Calu3 (cell line): ENCODE results near the gene PRSS27. TPM values are rescaled to one million over a fixed set of nuclear protein-coding genes. Genes with fewer than 3 reads are reported as not detected.

Experiments used
- BruUV-seq: library from RNA; stranded (reverse); fragments of 400-500 nt; replicated peaks from 2 replicates; lab custom pipeline; 2021; lab: Mats Ljungman, UMichigan
- CTCF ChIA-PET: fragments of 300-600 bp; sonication (Branson Sonifier 250); formaldehyde crosslinking; loops from one replicate; lab custom pipeline; 2022; ENCODE audit warnings: antibody characterized with exemption; lab: Charles Lee
- DNase-seq: peaks from one replicate; pipeline ENCODE4 v3.0.0; 2022
- H3K27ac Mint-ChIP-seq: one replicate; pipeline ENCODE4 v1.8.0; 2022; ENCODE audit warnings: mixed read lengths; ENCODE audit not compliant: unreplicated experiment
- H3K27me3 Mint-ChIP-seq: one replicate; pipeline ENCODE4 v1.8.0; 2022; ENCODE audit warnings: mixed read lengths; ENCODE audit not compliant: unreplicated experiment
- H3K36me3 Mint-ChIP-seq: one replicate; pipeline ENCODE4 v1.8.0; 2022; ENCODE audit warnings: mild to moderate bottlenecking, moderate library complexity, mixed read lengths; ENCODE audit not compliant: insufficient read depth, unreplicated experiment
- H3K4me1 Mint-ChIP-seq: one replicate; pipeline ENCODE4 v1.8.0; 2022; ENCODE audit warnings: mild to moderate bottlenecking, low read depth, mixed read lengths; ENCODE audit not compliant: unreplicated experiment
- H3K4me3 Mint-ChIP-seq: one replicate; pipeline ENCODE4 v1.8.0; 2022; ENCODE audit warnings: mild to moderate bottlenecking, low read depth, moderate library complexity, mixed read lengths; ENCODE audit not compliant: unreplicated experiment
- H3K9me3 Mint-ChIP-seq: one replicate; pipeline ENCODE4 v1.8.0; 2022; ENCODE audit warnings: low read depth, mixed read lengths; ENCODE audit not compliant: unreplicated experiment
- CTCF ChIP-seq: fragments of 200-600 bp; IDR thresholded peaks from one replicate; pipeline ENCODE4 v1.8.0; 2022; ENCODE audit warnings: antibody characterized with exemption; ENCODE audit not compliant: unreplicated experiment
- intact Hi-C: fragments of 100-400 bp; cut with micrococcal nuclease; formaldehyde crosslinking; loops from one replicate; pipeline ENCODE4 v1.10.0; 2022; ENCODE audit not compliant: unreplicated experiment
- total RNA-seq: library from RNA; stranded (reverse); gene quantifications from 2 replicates; pipeline ENCODE4 v1.2.3, GENCODE V29; 2022

Gene PRSS27
- total RNA-seq, 1 experiment from 2014 or later, result 2.4 TPM

DNA sequence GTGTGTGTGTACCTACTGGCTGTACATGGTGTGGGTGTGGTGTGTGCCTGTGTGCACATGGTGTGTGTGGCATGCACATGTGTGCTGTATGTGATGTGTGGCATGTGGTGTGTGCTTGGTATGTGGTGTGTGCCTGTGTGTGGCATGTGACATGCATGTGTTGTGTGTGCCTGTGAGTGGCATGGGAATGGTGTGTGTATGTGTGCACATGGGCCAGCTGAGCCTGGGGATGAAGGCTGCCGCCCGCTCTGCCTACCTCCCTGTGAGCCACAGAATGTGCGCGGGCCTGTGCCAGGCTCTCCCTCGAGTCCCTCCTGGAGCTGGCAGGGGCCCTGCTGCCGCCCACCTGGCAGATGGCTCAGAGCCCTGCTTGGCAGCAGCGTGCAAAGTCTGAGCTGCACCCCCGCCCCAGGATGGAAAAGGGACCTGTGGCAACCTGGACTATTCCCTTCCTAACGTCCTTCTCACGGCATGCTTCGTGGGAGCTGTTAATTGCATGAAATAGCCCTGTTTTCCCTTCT is 9.3 kb downstream of the PRSS27 start:
- Mint-ChIP-seq H3K4me1 (peaks cover 14% of the 10 kb centered on the region), H3K9me3 (no peaks in the 10 kb centered on the region), H3K27me3 (peaks cover 42% of the 10 kb centered on the region), H3K36me3 (peaks cover 58% of the 10 kb centered on the region), H3K4me3 (no peak overlapping the region), H3K27ac (no peak overlapping the region)
- BruUV-seq, result no TSS peak
- intact Hi-C loops, result no loop called here
- CTCF ChIA-PET, result no interaction called here
- no peak for TF ChIP-seq CTCF
- DNase-seq, result no peak

DNA sequence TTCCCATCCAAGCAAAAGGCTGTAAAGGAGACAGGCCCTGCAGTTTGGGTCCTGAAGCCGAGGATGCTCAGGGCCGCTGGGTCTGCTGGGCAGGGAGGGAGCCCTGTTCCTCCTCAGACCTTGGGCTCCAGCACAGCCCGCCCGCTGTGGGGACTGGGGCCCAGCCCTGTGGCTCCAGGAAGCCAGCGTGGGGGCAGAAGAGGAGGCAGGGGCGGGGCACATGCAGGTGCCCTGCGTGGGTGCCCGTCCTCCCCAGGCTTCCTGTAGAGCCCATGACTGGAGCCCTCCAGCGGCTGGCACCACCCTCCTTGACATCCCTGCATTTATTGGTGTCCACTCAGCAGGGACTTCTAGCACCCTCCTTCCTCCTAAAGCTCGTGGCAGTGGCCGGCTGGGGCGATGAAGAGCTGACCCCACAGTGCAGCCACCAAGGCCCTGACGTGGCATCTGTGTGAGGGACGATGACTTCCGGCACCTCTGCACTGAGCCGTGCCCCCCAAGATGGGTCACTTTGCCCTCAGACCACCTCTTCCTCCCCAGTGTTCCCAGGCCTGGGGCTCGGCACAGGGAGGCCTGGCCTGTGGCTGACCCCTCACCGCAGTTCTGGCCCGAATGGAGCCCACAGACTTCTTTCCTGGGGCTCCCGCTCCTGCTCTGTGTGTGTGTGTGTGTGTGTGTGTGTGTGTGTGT is 9.9 kb downstream of the PRSS27 start:
- Mint-ChIP-seq H3K27me3 (peaks cover 36% of the 10 kb centered on the region), H3K36me3 (peaks cover 58% of the 10 kb centered on the region), H3K4me3 (no peak overlapping the region), H3K4me1 (peaks cover 12% of the 10 kb centered on the region), H3K9me3 (no peaks in the 10 kb centered on the region), H3K27ac (no peak overlapping the region)
- TF ChIP-seq CTCF, result no peak
- BruUV-seq, result no TSS peak
- CTCF ChIA-PET, result no interaction called here
- no peak for DNase-seq
- intact Hi-C loops, result no loop called here

- no peak for DNase-seq
- H3K9me3 Mint-ChIP-seq, result no peaks in the 10 kb centered on the region
- H3K27me3 Mint-ChIP-seq, result peaks cover 30% of the 10 kb centered on the region
- no peak overlapping the region for H3K4me3 Mint-ChIP-seq
- peaks cover 56% of the 10 kb centered on the region for H3K36me3 Mint-ChIP-seq
- no TSS peak for BruUV-seq
- CTCF ChIA-PET, result no interaction called here
- peaks cover 6% of the 10 kb centered on the region for H3K4me1 Mint-ChIP-seq
- no peak for TF ChIP-seq CTCF
- no peak overlapping the region for H3K27ac Mint-ChIP-seq
- intact Hi-C loops, result no loop called here
Observed at GRCh38 chr16:2709588-2709984, 10.4 kb downstream of the PRSS27 start.

DNA sequence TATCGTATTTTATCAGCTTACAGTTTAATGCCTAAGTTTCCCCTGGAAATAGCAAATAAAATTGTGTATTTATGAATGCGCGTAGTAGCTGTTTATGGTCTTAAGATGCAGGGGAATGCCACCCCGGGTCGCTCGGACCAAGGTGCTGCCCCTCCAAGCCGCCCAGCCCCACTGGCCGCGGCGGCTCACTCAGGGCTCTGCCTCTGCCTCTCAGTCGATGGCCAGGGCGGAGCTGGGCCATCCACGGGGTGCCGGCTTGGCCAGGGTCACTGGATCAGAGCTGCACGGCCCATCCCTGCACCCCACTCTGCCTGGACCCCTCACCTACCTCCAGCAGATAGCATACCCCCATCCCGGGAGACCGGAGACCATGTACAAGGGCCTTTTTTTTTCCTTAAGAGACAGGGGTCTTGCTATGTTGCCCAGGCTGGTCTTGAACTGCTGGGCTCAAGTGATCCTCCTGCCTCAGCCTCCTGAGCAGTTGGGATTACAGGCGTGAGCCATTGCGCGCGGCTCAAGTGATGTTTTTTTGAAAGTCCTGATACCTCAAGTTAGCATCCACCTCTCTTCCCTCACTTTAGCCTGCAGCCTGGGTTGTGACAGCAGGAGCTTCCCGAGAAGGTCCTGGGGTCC is 11.0 kb downstream of the PRSS27 start:
- H3K36me3 Mint-ChIP-seq, result peaks cover 58% of the 10 kb centered on the region
- BruUV-seq, result no TSS peak
- TF ChIP-seq CTCF, result no peak
- CTCF ChIA-PET, result no interaction called here
- DNase-seq, result no peak
- H3K27ac Mint-ChIP-seq, result no peak overlapping the region
- no peaks in the 10 kb centered on the region for H3K9me3 Mint-ChIP-seq
- H3K27me3 Mint-ChIP-seq, result peaks cover 25% of the 10 kb centered on the region
- peaks cover under 1% of the 10 kb centered on the region for H3K4me1 Mint-ChIP-seq
- intact Hi-C loops, result no loop called here
- H3K4me3 Mint-ChIP-seq, result no peak overlapping the region
